GM21737 (cell line): Measurements from ENCODE around the gene DNAJC25.
"Not testable (repeated sequence)": the region's sequence is repeated elsewhere in the genome, so short reads cannot be mapped to it uniquely, and the experiment has no call there.

Experiments
- ATAC-seq: cut with Tn5 transposase; IDR thresholded peaks from one replicate; pipeline ENCODE4 v1.9.1; 2021; ENCODE audit warnings: mild to moderate bottlenecking, moderate library complexity; ENCODE audit not compliant: unreplicated experiment

DNAJC25 gene

GRCh38 chr9:111663301-111663823 lies 32.2 kb downstream of the DNAJC25 start:
- no peak for ATAC-seq

- ATAC-seq: no peak
Observed at GRCh38 chr9:111668026-111668573, 37.0 kb downstream of the DNAJC25 start.

GRCh38 chr9:111668601-111669000 lies 37.5 kb downstream of the DNAJC25 start:
- not testable (repeated sequence) for ATAC-seq

- no peak for ATAC-seq
Observed at GRCh38 chr9:111674319-111674718, 43.2 kb downstream of the DNAJC25 start.

GRCh38 chr9:111676116-111676515 lies 45.0 kb downstream of the DNAJC25 start:
- no peak for ATAC-seq

- no peak for ATAC-seq
Observed at GRCh38 chr9:111678293-111678692, 47.2 kb downstream of the DNAJC25 start.

- ATAC-seq: no peak
Observed at GRCh38 chr9:111679199-111679598, 48.1 kb downstream of the DNAJC25 start.

- no peak for ATAC-seq
Observed at GRCh38 chr9:111683392-111683791, 52.3 kb downstream of the DNAJC25 start.

GRCh38 chr9:111691672-111692329 lies 60.7 kb downstream of the DNAJC25 start:
- ATAC-seq: no peak

- ATAC-seq: no peak
Observed at GRCh38 chr9:111696796-111697195, 65.7 kb downstream of the DNAJC25 start.

- ATAC-seq: no peak
Observed at GRCh38 chr9:111700776-111701175, 69.6 kb downstream of the DNAJC25 start.
